ENCODE results near the gene SPRR2A.
A peak's percentile ranks its signal among the peaks of the same experiment; 100 is the strongest.
"Not testable (repeated sequence)": the region's sequence is repeated elsewhere in the genome, so short reads cannot be mapped to it uniquely, and the experiment has no call there.

SPRR2A gene

DNA sequence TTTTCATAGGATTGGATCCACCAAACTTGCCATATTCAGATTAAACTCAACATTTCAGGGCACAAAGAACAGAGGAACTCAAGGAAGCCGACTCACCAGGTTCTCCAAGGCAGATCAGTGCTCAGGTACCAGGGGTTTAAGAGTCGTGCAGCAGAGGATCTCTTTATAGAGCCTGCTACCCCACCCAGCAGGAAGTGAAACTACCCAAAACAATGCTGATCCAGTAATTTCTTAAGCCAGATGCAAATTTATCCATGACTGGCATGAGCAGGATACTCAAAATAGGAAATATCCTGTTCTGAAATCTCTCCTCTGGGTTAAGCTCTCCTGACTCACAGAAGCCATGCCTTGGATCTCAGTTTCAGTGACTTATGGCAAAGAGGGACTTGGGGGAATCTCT is at the start of gene SPRR2A:
Gene SPRR2A, minus strand, starts transcription at position 138 of the 400 bp plus-strand sequence. CDS start 777 bp downstream, outside the sequence.
- DNase-seq (ENCODE audit: low read depth, low spot score), result no peak

GRCh38 chr1:153100245-153100644 is 42.9 kb upstream of the SPRR2A start:
- DNase-seq (ENCODE audit: low read depth, low spot score), result peak; percentile 52

DNA sequence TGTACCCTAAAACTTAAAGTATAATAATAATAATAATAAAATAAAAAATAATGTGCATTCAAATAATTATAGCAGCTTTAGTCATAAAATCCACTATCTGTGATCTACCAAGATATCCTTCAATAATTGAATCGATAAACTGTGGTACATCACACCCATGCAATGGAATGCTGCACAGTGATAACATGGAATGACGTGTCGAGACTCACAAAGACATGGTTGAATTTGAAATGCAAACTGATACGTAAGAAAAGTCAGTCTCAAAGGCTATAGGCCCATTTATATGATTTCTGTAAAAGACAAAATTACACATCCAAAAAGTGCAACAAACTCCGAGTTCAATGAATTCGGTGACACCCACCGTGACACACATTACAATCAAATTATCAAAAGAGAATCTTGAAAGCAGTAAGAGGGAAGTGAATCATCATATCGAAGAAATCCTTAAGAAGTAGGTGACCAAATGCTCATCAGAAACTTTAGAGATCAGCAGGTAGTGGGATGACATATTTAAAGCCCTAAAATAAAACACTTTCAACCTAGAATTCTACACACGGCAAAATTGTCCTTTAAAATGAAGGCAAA is 42.2 kb upstream of the SPRR2A start:
- no peak for DNase-seq (ENCODE audit: low read depth, low spot score)

DNA sequence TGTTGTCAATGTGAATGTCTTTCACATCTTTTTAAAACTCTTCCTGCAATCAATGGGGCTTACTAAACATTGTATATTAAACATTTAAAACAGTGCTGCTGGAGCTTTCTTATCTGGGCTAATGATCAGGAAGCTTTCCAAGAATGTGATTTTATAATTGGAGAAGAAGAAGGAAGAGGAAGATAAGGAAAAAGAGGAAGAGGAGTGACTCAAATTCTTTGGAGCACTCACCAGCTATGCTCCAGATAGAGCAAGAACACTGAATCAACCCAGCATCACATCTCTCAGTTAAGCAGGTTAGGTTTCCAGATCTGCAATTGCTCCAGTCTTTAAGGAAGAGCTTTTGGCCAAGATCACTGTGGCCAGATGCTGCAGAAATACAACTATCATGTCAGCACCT is 38.5 kb upstream of the SPRR2A start:
- no peak for DNase-seq (ENCODE audit: low read depth, low spot score)

DNA sequence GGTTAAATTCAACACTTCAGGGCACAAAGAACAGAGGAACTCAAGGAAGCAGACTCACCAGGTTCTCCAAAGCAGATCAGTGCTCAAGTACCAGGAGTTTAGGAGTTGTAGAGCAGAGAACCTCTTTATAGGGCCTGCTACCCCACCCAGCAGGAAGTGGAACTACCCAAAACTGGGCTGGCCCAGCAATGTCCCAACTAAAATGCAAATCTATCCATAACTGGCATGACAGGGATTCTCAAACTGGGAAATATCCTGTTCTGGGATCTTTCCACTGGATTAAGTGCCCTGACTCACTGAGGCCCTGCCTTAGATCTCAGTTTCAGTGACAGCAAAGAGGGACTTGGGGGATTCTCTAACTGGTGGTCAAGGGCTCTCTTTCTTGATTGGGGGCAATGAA is 37.1 kb upstream of the SPRR2A start, which contains the start of gene SPRR2E:
Gene SPRR2E, minus strand, starts transcription at position 101 of the 400 bp plus-strand sequence. CDS start 775 bp downstream, outside the sequence.
- DNase-seq (ENCODE audit: low read depth, low spot score), result no peak

DNA sequence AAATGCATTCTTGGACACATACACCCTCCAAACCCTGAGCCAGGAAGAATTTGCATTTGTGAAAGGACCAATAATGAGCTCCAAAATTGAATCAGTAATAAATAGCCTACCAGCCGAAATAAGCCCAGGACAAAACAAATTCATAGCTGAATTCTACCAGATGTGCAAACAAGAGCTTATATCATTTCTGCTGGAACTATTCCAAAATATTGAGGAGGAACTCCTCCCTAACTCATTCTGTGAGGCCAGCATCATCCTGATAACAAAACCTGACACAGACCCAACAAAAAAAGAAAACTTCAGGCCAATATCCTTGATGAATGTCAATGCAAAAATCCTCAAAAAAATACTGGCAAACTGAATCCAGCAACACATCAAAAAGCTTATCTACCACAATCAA is 30.3 kb upstream of the SPRR2A start:
- DNase-seq (ENCODE audit: low read depth, low spot score), result no peak

DNA sequence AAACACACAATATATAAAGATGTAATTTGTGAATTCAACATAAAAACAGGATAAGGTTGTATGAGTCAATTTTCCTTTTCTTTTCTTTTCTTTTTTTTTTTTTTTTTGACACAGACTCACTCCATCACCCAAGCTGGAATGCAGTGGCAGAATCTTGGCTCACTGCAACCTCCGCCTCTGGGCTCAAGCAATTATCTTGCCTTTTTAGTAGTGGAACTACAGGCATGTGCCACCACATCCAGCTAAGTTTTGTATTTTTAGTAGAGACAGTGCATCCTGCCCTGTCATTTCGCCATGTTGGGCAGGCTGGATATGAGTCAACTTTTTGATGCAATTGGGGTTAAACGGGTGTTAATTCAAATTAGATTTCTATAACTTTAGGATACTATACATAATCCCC is 24.4 kb upstream of the SPRR2A start:
- DNase-seq (ENCODE audit: low read depth, low spot score), result peak; percentile 1

DNA sequence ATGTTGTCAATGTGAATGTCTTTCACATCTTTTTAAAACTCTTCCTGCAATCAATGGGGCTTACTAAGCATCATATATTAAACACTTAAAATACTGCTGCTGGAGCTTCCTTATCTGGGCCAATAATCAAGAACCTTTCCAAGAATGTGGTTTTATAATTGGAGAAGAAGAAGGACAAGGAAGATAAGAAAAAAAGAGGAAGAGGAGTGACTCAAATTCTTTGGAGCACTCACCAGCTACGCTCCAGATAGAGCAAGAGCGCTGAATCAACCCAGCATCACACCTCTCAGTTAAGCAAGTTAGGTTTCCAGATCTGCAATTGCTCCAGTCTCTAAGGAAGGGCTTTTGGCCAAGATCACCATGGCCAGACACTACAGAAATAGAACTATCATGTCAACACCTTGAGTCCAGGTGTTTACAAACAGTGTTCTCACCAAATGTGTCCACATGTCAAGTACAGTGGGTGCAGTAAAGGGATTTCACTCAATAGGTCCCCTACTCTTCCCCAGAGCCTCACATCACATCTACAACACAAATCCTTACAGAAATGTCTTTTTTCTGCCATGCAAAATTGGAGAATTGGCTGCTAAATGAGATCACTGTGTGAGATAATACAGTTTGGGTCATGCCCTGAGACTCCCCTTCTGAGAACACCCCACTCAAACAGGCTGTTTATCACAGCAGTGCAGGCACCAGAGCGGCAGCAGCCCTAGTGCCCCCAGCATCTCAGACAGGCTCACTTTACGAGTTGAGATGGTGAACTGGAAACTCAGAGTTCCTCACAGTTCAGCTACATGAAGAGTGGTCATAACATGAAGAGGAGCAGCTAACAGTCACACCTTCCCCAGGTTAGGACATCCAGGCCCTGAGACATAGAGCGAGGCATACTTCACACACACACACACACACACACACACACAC is 15.8 kb upstream of the SPRR2A start:
- DNase-seq (ENCODE audit: low read depth, low spot score), result no peak

DNA sequence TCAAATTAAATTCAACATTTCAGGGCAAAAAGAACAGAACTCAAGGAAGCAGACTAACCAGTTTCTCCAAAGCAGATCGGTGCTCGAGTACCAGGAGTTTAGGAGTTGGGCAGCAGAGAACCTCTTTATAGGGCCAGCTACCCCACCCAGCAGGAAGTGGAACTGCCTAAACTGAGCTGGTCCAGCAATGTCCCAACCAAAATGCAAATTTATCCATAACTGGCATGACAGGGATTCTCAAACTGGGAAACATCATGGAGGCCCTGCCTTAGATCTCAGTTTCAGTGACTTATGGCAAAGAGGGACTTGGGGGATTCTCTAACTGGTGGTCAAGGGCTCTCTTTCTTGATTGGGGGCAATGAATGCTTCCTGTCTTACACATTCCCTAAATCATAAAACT is 14.2 kb upstream of the SPRR2A start, which contains the start of gene SPRR2B:
Gene SPRR2B, minus strand, starts transcription at position 101 of the 400 bp plus-strand sequence. CDS start 772 bp downstream, outside the sequence.
- DNase-seq (ENCODE audit: low read depth, low spot score), result no peak

DNA sequence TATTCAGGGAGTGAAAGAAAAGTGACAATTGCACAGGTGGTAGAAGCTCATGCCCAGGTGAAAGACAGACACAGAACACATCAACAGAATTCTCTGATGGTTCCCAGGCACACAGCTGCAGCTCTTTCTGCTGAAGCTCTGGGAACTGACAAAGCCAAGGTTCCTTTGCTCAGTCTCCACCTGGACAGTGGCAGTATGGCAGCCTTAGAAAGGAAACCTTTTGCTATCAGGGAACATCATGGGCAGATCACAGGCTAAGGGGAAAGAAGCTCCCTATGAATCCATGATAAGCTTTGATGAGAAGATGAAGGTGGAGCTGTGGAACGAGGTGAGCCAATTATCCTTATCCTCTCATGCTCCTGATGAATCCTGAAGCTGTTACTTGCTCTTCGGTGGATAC is 12.9 kb upstream of the SPRR2A start:
- DNase-seq (ENCODE audit: low read depth, low spot score), result no peak

DNA sequence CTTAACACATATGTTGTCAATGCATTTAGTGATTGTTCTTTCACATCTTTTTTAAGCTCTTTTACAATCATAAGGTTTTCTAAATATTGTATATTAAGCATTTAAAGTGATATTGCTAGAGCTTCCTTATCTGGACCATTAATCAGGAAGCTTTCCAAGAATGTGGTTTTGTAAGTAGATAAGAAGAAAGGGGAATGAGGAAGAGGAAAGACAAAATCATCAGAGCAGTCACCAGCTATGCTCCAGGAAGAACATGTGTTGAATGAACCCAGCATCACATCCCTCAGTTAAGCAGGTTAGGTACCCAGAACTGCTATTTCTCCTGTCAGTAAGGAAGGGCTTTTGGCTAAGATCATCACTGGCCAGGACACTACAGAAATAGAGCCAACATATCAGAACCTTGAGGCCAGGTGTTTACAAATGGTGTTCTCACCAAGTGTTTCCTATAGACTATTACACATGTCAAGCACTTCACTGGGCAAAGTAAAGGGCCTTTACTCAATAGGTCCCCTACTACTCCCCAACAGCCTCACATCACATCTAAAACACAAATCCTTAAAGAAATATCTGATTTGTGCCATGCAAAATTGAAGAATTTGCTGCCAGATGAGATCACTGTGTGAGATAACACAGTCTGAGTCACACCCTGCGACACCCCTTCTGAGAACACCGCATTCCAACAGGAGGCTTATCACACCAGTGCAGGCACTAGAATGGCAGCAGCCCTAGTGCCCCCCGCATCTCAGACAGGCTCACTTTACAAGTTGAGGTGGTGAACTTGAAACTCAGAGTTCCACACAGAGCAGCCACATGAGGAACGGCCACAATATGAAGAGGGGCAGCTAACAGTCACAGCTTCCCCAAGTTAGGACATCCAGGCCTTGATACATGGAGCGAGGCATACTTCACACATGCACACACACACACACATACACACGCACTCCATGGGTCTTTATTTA is 1.8 kb upstream of the SPRR2A start:
- DNase-seq (ENCODE audit: low read depth, low spot score), result peak; percentile 3

DNA sequence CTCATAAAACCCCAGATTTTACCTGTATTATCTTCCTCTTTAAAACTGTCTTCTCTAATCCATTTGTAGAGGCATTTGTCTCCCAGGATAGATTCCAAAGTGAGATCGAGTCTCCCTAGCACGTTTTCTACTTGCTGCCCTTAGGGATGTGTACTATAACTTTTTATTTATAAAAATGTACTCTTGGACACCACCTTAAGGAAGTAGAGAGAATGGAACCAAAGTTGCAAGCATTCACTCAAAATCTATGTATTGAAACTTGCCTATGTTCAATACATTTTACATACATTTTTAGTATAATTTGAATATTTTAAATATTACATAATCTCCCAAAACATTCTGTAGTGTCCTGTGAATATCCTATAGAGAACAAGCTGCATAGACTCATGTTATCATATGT is 842 bp upstream of the SPRR2A start:
- no peak for DNase-seq (ENCODE audit: low read depth, low spot score)

DNA sequence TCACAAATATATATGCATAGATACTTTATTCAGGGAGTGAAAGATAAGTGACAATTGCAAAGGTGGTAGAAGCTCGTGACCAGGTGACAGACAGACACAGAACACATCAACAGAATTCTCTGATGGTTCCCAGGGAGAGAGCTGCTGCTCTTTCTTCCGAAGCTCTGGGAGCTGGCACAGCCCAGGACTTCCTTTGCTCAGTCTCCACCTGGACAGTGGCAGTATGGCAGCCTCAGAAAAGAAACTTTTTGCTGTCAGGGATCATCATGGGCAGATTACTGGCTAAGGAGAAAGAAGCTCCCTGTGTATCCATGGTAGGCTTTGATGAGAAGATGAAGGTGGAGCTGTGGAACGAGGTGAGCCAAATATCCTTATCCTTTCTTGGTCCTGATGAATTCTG is 1.2 kb downstream of the SPRR2A start:
- DNase-seq (ENCODE audit: low read depth, low spot score), result not testable (repeated sequence)

DNA sequence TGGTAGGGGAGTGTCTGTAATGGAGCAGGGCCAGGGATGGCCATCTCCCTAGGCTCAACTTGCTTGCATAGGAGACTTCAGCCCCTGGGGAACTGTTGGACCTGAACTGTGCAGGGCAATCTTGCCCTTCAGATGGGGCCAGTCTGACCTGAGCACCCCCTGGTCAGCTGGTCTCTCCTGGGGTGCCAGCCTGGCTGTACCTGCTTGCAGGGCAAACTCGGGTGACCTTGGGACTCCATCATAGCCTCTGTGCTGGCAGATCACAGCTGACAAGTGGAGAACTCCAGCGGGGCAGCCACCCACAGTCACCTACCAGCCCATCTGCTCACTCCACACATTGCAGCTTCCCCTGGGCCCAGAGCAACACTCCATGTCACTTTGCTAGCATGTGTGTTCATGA is 8.1 kb downstream of the SPRR2A start:
- DNase-seq (ENCODE audit: low read depth, low spot score), result no peak

DNA sequence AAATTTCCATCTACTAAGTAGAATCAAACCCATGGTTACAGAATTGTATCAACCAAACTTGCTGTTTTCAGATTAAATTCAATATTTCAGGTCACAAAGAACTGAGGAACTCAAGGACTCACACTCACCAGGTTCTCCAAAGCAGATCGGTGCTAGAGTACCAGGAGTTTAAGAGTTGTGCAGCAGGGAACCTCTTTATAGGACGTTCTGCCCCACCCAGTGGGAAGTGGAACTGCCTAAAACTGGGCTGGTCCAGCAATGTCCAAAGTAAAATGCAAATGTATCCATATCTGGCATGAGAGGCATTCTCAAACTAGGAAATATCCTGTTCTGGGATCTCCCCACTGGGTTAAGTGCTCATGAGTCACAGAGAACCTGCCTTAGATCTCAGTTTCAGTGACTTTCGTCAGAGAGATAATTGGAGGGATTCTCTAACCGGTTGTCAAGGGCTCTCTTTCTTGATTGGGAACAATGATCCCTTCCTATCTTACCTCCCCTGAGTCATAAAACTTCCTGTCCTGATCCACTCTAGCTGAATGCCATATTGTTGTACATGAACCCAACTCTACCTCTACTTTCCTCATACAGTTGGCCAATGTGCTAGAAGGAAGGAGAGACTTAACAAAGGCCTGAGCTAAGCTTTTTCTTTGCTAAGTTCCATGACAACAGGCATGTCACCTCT is 16.2 kb downstream of the SPRR2A start, which contains the start of gene SPRR2D:
Gene SPRR2D, minus strand, starts transcription at position 171 of the 682 bp plus-strand sequence. CDS start 774 bp downstream, outside the sequence.
- DNase-seq (ENCODE audit: low read depth, low spot score), result no peak

DNA sequence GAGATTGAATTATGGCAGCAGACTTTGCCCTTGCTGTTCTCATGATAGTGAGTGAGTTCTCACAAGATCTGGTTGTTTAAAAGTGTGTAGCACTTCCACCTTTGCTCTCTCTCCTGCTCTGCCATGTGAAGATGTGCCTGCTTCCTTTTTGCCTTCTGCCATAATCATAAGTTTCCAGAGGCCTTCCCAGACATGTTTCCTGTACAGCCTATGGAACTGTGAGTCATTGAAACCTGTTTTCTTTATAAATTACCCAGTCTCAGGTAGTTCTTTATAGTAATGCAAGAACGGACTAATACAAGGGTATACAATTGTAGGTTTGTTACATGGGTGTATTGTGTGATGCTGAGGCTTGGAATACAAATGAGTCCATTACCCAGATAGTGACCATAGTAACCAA is 22.1 kb downstream of the SPRR2A start:
- no peak for DNase-seq (ENCODE audit: low read depth, low spot score)

DNA sequence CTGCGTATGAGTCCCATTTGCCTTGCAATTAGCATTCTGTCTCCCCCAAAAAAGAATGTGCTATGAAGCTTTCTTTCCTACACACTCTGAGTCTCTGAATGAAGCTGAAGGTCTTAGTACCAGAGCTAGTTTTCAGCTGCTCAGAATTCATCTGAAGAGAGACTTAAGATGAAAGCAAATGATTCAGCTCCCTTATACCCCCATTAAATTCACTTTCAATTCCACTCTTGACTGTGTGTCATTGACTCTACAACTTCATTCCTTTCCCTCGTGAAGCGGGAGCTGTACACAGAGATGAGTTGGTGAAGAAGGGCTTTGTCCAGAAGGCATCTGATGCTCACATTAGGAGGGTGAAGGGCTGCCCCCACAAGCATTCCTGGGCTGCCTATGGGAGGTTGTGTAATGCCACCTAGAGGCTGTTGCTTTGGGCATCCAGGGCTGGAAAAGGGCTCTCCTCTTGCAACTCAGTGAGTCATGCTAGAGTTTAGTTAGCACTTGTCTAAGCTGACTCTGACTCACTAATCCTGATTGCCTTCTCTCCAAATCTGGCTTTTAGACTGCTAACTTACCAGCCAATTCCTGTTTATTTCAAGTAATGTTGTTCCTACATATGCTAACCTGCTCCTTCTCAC is 24.5 kb downstream of the SPRR2A start:
- peak; percentile 61 for DNase-seq (ENCODE audit: low read depth, low spot score)

- no peak for DNase-seq (ENCODE audit: low read depth, low spot score)
These were observed 25.2 kb downstream of the SPRR2A start for GRCh38 chr1:153032073-153032472.

DNA sequence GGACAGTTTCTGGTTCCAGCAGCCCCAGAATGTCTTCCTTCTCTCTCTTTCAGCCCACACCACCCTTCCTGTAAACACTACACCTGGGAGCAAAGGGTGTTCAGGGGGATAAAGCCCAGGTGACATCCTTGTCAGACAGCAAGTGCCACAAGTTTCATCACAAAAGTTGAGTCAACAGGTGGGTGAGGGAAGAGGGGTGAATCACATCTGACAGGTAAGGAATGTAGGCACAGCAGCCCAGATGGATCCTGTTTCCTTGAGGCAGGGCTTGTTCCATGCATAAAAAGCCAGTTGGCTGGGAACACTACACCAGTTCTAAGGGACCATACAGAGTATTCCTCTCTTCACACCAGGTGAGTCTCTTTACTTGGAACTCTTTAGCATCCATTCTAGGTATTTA is 26.4 kb downstream of the SPRR2A start, which contains the start of gene SPRR1B:
Gene SPRR1B, plus strand, starts transcription at position 309 of the 400 bp plus-strand sequence. CDS start 1,143 bp downstream, outside the sequence.
- DNase-seq (ENCODE audit: low read depth, low spot score), result no peak

DNA sequence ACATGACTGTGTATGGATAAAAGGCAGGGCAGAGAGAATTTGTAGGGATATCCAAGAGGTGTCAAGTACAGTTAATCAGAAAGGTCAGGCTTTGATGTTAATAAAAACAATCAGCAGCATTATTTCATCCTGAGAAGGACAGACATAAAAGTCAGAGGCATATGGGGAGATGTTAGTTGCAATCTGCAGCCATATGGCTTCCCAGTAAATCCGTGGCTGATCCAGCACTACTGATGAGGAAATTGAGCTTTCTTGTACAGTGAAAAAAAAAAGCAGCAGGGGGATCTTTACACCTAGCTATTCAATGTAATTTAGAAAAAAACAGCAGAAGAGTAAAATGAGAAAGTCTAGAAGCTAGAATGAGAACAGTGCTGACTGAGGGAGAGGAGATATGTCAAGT is 28.5 kb downstream of the SPRR2A start:
- no peak for DNase-seq (ENCODE audit: low read depth, low spot score)
